ENCODE data around the gene MMP21. TPM values are rescaled to one million over a fixed set of nuclear protein-coding genes. Genes with fewer than 3 reads are reported as not detected.

MMP21 gene
- total and polyA plus RNA-seq, 2 of the 13 experiments (the other 11 are each of a cell fraction or from before 2014, with no cell fraction given): not detected

- TF ChIP-seq ZNF142 (CRISPR knock-in tag; IDR thresholded peaks at IDR 0.05): no peak; the same call in 1 of the 2 replicates
- TF ChIP-seq ZNF780A (CRISPR knock-in tag; IDR thresholded peaks at IDR 0.05): no peak
- TF ChIP-seq NR2F2 (IDR thresholded peaks at IDR 0.05; ENCODE audit: borderline replicate concordance, low read depth): 0 out of 2 replicates have a peak, but pooled peaks have one; percentile 16
- no peak for TF ChIP-seq SP1 (IDR thresholded peaks at IDR 0.05)
- peak; percentile 17; the same call in 1 of the 2 replicates for TF ChIP-seq SP1 (CRISPR knock-in tag; IDR thresholded peaks at IDR 0.05)
- TF ChIP-seq MED13 (CRISPR knock-in tag; IDR thresholded peaks at IDR 0.05): no peak
- TF ChIP-seq, protein P1, sequence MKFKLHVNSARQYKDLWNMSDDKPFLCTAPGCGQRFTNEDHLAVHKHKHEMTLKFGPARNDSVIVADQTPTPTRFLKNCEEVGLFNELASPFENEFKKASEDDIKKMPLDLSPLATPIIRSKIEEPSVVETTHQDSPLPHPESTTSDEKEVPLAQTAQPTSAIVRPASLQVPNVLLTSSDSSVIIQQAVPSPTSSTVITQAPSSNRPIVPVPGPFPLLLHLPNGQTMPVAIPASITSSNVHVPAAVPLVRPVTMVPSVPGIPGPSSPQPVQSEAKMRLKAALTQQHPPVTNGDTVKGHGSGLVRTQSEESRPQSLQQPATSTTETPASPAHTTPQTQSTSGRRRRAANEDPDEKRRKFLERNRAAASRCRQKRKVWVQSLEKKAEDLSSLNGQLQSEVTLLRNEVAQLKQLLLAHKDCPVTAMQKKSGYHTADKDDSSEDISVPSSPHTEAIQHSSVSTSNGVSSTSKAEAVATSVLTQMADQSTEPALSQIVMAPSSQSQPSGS (CRISPR knock-in tag; IDR thresholded peaks at IDR 0.05): 0 out of 2 replicates have a peak, but pooled peaks have one; percentile 23
- TF ChIP-seq, protein P2, sequence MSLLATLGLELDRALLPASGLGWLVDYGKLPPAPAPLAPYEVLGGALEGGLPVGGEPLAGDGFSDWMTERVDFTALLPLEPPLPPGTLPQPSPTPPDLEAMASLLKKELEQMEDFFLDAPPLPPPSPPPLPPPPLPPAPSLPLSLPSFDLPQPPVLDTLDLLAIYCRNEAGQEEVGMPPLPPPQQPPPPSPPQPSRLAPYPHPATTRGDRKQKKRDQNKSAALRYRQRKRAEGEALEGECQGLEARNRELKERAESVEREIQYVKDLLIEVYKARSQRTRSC (CRISPR knock-in tag; IDR thresholded peaks at IDR 0.05; ENCODE audit: low read depth): no peak
- TF ChIP-seq, protein P3, sequence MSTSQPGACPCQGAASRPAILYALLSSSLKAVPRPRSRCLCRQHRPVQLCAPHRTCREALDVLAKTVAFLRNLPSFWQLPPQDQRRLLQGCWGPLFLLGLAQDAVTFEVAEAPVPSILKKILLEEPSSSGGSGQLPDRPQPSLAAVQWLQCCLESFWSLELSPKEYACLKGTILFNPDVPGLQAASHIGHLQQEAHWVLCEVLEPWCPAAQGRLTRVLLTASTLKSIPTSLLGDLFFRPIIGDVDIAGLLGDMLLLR (CRISPR knock-in tag; IDR thresholded peaks at IDR 0.05): no peak
- no peak for TF ChIP-seq JDP2 (CRISPR knock-in tag; IDR thresholded peaks at IDR 0.05; ENCODE audit: borderline replicate concordance)
- no peak for TF ChIP-seq ZNF264 (CRISPR knock-in tag; IDR thresholded peaks at IDR 0.05)
- 0 out of 2 replicates have a peak, but pooled peaks have one; percentile 55 for TF ChIP-seq PCBP1 (IDR thresholded peaks at IDR 0.05; ENCODE audit: borderline replicate concordance, low read depth, low read length)
- TF ChIP-seq ZNF282 (IDR thresholded peaks at IDR 0.05; ENCODE audit: partially characterized antibody): no peak
- TF ChIP-seq ZNF362 (CRISPR knock-in tag; IDR thresholded peaks at IDR 0.05; ENCODE audit: borderline replicate concordance): no peak
- no peak for TF ChIP-seq PLRG1 (conservative IDR thresholded peaks at IDR 0.05)
- TF ChIP-seq ZNF207 (IDR thresholded peaks at IDR 0.05; ENCODE audit: borderline replicate concordance): no peak
- no peak; the same call in 1 of the 2 replicates for TF ChIP-seq SMYD3 (CRISPR knock-in tag; IDR thresholded peaks at IDR 0.05)
- TF ChIP-seq ZNF567 (CRISPR knock-in tag; IDR thresholded peaks at IDR 0.05; ENCODE audit: borderline replicate concordance): no peak; the same call in 1 of the 2 replicates
- TF ChIP-seq SRSF1 (optimal IDR thresholded peaks at IDR 0.05; ENCODE audit: low read depth, low read length): peak; percentile 74
- no peak for TF ChIP-seq ZKSCAN8 (CRISPR knock-in tag; IDR thresholded peaks at IDR 0.05; ENCODE audit: borderline replicate concordance)
These were observed 47.4 kb upstream of the MMP21 start, which contains the start of the genes BCCIP and UROS (continued) for GRCh38 chr10:125822878-125823662.
